ENCODE data around the gene PWP2.
"Not testable (repeated sequence)": the region's sequence is repeated elsewhere in the genome, so short reads cannot be mapped to it uniquely, and the experiment has no call there.

PWP2 gene

DNA sequence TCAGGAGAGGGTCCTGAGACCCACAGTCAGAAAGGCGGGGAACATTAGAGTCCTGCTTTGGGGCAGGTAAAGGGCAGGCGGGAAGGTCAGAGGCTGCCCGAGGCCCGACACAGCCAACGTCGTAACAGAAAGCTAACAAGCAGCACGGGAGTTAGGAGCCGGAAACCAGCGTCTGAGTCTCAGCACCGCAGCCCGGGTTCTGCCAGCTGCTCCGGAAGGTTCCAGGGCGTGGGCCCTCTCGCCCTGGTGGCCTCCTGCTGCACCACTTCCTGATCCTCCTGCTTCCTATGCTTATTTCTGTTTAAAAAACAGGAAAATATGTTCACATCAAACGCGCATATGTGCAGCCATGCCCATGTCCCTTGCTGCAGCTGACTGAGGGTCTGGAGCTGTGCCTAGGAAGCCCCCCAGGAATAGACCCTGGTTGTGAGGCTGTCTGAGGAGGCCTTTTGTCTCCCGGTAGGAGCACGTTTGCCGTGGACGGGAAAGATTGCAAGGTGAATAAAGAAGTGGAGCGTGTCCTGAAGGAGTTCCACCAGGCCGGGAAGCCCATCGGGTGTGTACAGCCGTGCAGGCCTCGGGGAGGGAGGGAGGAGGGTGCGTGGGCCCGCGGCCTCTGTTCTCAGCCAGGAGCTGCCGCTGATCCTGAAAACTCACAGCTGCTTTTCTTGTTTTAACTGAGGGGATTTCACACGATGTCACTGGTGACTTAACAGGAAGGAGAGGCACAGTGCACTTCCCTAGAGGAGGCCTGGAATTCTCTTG lies 32.8 kb downstream of the PWP2 start:
- peak; percentile 1 for DNase-seq

DNA sequence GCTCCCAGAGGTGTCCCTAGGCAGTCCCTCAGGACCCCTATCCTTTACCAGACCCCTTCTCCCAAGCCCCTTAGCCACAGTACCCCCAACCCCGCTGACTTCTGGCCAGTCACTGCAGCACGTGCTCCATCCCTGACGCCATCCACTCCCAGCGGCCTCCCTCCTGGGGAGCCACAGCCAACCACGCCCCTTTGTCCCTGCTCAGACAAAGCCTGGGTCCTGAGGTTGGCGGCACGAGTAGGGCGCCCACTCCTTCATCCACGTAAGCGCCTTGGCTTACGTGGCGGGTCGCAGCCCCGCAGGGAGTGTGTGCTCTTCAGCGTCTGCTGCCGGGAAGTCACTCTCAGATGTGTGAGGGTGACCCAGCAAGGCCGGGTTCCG lies 33.3 kb downstream of the PWP2 start:
- not testable (repeated sequence) for DNase-seq

DNA sequence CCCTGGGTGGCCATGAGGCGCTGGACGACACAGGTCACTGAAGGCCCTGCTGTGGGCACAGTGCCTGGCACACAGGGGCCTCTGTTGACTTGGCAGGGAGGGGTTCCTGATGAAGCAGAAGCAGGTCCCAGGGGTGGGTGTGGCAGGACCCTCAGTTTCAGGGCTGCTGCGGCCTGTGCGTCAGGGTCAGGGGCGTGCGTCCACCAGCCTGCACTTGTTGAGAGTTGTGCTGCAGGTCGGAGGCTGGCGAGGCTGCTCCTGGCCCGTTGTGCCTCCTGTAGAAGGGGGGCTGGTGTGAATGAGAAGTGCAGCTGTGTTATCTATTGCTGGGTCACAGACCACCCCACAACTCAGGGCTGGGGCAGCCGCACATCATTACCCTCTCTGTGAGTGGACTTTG lies 35.3 kb downstream of the PWP2 start:
- not testable (repeated sequence) for DNase-seq

DNA sequence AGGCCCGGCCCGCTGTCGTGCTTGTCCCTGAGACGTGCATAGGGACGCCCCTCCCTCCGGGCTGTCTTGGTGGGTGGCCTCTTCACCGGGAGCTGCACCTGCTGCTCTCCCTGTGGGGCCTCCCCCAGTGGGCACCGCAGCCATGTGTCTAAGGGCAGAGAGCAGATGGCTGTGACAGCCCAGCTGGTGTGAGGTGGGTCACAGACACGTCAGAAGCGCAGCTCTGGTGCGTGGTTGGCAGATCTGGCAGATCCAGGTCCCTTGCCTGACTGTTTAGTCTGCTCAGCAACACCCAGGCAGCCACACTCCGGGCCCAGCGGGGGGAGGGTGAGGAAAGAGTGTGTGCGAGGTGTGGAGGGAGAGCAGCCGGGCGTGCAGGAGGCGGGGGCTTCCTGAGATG lies 36.2 kb downstream of the PWP2 start:
- DNase-seq: not testable (repeated sequence)

DNA sequence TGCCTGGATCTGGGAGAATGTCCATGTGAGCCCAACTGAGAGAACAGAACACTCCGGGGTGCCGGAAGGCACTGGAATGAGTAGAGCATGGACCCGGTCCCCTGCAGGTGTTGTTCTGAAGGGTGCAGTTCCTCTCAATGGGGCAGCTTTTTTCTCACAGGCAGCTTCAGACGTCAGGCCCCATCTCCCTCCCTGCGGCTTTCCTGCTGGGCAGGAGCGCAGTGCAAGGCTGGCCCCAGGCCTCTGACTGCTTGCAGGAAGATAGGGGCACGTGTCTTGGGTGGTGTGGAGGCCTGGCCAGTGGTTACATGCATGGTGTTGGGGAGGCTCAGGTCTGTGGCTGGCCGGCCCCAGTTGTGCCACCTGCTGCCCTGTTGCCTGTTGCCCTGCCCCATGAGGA lies 36.8 kb downstream of the PWP2 start:
- not testable (repeated sequence) for DNase-seq

DNA sequence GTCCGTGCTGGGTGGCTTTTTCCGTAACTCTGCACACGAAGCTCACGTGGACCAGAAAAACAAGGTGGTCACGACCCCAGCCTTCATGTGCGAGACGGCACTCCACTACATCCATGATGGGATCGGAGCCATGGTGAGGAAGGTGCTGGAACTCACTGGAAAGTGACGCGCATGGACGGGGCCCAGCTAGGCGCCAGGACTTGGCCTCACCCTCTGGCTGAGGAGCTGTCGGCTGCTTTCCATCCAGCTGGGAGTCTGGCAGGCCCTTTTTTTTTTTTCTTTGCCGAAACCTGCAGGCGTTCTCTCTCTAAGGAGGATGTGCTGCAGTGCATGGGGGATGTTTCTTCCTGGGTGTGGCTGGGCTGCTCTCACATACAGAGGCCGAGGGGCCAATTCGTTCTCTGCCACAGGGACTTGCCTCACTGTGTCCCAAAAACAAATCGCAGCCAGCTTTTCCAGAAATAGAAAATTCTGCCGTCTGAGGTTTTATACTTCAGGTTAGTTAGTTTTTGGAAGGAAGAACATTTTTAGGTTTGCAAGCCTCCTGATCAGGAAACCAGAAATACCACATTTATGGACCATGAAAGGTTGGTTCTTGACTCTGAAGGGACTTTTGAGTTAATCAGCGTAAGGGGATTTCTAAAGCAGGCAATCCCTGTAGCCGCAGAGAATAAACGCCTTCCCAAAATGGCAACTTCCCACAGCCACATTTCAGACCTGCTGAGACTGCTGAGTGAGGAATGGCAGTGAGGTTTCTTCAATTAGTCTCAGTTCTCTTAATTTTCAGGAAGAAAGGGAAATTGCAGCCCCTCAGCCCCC lies 37.8 kb downstream of the PWP2 start:
- DNase-seq: not testable (repeated sequence)

DNA sequence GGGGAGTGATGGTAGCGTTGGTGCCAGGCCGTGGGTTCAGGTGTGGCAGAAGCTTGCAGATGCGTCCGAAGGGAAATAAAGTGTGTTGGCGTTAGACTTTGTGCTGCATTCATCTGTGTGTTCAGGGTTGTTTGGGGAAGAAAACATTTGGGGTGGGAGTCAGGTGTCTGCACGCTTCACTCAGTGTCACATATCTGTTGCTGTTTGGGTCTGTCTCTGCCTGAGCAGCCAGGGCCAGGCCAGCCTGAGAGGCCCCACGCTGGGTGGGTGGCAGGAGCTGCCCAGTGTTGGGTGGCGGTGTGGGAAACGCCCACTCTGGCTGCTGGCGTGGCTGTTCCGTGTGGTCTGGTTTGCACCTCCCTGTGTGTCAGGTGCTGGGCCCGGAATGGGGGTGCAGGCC lies 38.4 kb downstream of the PWP2 start:
- not testable (repeated sequence) for DNase-seq

DNA sequence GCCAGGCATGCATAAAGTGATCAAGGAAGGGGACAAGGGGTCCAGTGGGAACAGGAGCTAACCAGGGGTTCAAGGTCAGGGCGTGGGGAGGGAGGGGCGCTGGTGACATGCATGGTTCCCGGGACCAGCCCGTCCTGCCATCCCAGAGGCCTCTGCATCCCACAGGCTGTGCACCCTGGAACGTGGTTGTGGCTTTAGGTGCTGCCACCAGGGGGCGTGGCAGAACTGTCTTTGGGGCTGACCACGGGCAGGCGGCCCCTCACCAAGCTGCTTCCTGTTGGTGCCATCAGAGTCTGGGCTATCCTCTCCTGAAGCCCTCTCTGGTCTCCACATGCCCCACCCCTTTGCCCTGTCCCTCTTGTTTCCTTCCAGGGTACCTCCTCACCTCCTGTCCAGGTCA lies 39.9 kb downstream of the PWP2 start:
- DNase-seq: not testable (repeated sequence)

DNA sequence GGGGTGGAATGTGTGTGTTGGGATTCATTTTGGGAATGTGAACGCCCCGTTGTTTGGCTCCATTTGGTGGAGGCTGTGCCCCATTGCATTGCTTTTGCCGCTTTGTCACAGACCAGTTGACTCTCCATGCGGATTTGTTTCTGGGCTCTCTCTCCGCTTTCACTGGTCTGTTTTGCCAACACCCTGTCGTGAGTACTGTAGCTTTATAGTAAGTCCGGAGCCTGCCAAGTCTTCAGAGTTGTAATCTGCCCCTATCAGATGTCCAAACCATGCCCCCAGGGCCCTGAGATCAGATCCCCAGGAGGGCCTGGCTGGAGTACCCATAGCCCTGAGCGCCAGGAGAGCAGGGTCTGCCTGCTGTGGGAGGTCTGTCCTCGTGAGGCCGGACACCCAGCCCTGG lies 43.1 kb downstream of the PWP2 start:
- DNase-seq: not testable (repeated sequence)

DNA sequence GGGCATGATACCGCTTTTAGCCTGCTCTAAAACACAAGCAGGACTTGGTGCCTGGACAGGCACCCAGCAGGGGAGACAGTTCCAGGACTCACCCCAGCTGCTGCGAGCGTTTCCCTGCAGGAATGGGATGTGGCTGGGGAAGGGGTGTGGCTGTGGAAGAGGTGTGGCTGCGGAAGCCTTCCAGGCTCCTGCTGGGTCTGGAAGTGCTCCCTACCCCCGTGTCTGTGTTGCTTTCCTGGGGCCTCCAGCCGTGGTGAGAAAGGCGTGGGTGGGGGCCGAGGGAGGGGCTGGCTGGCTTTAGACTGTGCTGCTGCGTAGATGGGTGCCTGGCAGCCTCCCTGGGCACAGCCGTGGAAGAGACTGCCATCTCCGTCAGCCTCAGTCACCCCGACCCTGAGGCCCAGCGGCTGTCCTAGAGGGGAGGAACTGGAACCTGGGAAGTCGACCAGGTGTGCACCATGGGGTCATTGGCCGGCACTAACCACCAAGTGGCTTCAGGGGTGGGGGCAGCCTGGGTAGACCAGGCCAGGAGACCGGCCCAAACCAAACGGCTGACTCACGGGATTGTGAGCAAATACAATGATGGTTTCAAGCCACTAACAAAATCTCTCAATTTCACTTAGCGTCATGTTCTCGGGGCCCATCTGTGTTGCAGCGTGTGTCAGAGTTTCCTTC lies 46.2 kb downstream of the PWP2 start:
- DNase-seq: not testable (repeated sequence)

DNA sequence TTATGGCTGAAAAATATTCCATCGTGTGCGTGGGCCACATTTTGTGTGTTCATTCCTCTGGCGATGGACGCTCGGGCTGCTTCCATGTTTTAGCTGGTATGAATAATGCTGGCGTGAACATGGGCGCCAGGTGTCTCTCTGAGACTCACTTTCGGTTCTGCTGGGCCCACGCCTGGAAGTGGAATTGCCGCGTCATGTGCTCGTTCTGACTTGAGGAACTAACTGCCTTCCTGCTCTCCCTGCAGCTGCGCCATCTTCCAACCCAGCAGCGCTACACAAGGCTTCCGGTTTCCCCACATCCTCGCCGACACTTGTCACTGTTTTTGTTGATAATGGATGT lies 46.7 kb downstream of the PWP2 start:
- DNase-seq: peak; percentile 71

DNA sequence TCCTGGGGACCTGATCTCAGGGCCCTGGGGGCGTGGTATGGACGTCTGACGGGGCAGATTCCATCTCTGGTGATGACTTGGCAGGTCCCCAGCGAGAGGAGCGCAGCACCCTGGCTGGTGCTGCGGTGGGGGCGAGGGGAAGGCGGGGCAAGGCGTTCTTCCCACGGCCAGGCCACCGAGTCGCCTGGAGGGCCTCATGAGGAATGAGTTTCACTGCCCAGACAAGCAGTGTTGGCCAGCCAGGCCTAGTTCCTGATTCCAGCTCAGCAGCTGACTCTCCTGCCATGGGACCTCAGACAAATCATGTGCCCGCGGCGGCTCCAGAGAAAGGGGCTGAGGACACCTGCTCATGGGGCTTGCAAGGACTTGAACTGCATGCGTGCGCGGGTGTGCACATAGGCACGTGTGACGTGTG lies 47.6 kb downstream of the PWP2 start:
- not testable (repeated sequence) for DNase-seq

DNA sequence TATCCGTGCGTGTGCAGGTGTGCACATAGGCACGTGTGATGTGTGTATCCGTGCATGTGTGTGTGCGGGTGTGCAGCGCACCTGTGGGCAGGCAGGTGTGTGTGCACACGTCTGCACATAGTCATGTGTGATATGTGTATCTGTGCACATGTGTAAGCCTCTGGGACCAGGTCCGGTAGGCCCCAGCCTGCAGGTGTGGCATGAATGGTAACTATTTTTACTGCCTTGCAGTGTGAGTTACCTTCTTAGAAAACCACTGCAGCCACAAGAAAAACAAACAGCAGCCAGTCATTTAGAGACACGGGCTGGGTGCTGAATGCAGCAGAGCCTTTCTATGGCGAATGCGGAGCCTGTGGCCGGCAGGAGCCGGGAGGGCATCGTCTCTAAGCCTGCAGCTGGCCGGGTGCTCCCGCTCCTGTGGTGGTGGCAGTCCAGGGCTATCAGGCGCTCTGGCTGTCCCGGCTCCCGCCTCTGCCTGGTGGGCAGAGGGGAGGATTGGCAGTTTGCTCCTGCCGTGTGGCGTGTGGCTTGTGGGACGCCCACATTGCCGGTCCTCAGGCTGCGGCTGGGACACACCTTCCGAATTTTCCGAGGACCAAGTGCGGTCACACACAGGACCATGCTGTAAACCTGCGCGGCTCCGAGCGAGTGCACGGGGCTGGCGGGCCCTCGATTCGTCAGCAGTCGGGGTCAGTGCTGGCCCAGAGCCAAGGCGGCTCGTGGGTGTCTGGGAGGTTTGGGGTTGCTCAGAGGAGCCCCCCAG lies 48.2 kb downstream of the PWP2 start:
- DNase-seq: not testable (repeated sequence)

DNA sequence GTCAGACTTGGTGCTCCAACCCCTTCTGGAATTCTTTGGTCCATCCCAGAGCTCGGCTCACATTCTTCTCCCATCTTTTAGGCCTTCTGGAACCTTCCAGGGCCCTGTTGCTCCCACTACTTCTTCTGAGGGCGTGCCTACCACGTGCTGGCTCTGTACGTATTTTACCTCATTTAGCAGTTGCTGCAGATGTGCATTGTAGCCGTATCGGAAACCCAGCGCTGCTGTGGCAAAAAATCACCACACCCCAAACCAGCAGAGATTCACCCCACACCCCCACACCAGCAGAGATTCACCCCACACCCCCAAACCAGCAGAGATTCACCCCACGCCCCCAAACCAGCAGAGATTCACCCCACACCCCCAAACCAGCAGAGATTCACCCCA lies 48.8 kb downstream of the PWP2 start:
- DNase-seq: not testable (repeated sequence)

DNA sequence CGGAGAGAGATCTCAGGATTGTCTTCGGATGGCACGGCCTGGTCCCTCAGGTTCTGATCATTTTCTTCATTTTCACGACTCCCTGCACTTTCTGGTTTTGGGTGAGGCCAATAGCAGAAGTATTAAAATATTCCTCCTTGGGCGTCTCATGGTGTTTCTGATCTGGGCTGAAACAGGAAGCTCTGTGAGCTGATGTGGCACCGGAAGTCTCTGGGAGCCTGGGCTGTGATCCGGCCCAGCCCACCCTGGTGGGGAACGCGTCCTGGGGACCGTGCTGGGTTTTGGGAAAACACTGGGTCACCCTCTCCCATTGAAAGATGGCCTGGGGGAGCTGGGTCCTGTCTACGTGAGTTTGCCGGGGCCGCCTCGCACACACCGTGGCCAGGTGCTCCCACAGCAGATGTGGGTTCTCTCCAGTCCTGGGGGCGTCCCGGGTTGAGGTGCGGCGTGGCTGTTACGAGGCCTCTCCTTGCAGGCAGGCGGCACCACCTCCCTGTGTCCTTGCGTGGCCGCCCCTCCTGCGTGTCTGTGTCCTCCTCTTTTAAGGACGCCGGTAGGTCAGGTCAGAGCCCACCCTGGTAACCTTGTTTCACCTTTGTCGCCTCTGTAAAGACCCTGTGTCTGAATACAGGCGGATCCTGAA lies 50.4 kb downstream of the PWP2 start:
- DNase-seq: not testable (repeated sequence)

DNA sequence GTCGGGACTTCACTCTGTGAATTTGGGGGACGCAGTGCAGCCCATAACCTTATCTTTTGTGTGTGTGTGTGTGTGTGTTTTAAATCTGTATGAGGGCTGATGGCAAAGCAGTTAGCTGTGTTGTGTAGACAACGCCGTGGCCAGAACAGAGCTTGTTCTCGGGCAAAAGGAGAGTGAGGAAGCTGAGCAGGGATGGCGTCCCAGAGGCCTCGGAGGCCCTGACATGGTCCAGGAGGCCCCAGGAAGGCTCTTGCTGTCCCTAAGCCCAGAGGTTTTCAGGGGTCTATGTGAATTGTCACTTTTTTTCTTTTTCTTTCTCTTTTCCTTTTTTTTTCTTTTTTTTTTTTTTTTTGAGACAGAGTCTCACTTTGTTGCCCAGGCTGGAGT lies 50.9 kb downstream of the PWP2 start:
- DNase-seq: not testable (repeated sequence)

DNA sequence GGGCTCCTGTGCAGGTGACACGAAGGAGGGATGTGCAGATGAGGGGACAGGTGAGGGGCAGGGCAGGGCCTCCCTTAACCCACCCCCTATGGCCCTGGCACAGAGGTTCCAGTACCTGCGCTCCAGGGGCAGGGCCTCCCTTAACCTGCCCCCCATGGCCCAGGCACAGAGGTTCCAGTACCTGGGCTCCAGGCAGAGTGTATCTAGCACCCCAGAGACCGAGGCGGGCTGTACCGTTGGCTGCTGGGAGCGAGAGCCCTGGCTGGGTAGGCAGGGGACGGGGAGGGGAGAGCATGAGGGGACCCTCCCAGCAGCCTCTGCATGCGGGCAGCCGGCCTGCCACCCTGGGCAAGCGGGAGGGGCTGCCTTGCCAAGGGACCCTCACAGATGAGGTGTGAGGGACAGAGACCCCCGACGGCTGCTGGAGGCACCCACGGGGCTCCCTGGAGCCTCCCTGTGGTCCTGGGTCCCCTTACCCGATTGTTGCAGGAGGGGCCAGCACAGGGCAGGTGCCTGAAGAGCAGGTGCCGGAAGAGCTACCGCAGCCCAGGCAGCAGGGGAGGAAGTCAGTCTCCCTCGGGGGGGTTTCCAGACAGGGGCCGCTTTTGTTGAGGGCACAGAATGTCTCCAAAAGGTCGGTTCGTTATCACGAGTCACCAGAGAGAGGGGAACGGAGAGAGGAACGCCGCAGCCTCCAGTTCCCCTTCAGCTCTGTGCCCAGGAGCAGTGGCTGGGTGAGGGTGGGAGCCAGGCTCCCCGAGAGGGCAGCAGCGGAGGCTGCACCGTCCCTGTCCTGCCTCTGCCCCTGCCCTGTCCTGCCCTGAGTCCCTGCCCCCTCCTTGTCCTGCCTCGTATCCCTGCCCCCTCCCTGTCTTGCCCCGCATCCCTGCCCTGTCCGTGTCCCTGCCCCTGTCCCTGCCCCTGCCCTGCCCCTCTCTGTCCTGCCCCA lies 52.4 kb downstream of the PWP2 start:
- DNase-seq: not testable (repeated sequence)

DNA sequence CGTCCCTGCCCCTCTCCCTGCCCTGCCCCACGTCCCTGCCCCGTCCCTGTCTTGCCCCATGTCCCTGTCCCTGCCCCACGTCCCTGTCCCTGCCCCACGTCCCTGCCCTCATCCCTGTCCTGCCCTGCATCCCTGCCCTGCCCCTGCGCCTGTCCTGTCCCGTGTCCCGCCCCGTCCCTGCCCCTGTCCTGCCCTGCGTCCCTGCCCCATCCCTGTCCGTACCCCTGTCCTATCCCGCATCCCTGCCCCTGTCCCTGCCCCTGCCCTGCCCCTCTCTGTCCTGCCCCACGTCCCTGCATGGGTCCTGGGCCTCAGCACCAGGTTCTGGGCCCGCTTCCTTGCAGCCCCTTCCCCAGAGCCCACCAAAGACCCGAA lies 53.1 kb downstream of the PWP2 start:
- not testable (repeated sequence) for DNase-seq

DNA sequence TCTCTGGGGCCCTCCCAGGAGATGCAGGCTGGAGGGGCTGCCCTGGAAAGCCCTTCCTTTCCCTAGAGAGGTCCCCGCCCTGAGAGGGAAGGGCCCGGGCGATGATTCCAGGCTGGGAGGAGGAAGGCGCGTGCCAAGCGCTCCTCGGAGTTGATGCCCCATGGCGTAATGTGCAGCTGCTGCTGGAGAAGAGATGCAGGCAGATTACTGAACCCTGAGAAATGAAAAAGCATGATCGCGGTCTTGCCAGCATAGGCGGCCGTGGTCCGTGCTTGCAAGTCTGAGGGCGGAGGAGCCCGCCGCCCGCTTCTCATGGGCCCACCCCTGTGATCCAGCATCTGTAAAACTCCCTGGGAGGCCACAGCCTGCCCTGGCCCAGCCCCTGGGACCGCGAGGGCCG lies 53.6 kb downstream of the PWP2 start:
- DNase-seq: not testable (repeated sequence)

DNA sequence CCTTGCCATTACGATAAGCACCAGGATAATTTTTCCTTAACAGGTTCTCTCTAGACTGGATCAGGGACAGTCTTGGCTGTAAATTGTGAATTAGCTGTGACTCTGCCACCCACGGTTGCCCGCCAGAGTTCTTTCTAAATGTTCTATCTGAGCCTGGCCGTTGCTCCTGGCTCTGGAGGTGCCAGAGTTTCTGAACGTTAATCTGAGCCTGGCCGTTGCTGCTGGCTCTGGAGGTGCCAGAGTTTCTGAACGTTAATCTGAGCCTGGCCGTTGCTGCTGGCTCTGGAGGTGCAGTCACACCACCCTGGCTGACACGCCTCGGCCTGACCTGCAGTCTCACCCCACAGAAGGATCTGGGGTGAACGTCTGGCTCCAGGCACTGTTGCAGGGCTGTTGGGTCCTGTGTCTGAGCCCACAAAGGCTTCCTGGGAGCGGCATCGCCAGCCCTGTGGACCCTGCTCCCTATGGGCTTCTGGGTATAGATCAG lies 56.0 kb downstream of the PWP2 start:
- not testable (repeated sequence) for DNase-seq

DNA sequence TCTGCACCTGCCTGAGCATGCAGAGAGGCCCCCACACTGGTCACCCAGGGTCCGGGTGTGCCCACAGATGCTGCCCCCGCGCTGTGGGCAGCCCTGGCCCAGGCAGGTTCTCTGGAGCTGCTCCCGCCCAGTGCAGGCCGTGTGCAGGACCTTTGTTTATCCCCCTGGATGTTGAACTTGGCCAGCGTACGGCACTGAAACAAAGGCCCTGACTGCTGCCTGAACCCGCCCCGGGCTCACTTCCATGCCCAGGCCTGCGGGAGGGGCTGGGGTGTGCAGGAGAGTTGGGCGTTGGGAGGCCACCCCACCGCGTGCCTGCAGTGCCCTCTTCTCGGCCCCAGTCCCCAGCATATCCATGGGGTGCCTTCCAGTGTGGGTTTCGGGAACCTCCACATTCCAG lies 58.7 kb downstream of the PWP2 start:
- not testable (repeated sequence) for DNase-seq

All from stimulated activated CD4-positive, alpha-beta T cell treated with anti-CD3 and anti-CD28 coated beads, Interleukin-4, amount 100 ng/mL, for 24 hours (primary cell).